GM21381 (cell line): ENCODE measurements around the gene GALP.
"Not testable (repeated sequence)": the region's sequence is repeated elsewhere in the genome, so short reads cannot be mapped to it uniquely, and the experiment has no call there.

ENCODE experiments used
- ATAC-seq: cut with Tn5 transposase; IDR thresholded peaks from one replicate; pipeline ENCODE4 v1.9.1; 2021; ENCODE audit warnings: mild to moderate bottlenecking, moderate library complexity; ENCODE audit not compliant: unreplicated experiment

Gene GALP

DNA sequence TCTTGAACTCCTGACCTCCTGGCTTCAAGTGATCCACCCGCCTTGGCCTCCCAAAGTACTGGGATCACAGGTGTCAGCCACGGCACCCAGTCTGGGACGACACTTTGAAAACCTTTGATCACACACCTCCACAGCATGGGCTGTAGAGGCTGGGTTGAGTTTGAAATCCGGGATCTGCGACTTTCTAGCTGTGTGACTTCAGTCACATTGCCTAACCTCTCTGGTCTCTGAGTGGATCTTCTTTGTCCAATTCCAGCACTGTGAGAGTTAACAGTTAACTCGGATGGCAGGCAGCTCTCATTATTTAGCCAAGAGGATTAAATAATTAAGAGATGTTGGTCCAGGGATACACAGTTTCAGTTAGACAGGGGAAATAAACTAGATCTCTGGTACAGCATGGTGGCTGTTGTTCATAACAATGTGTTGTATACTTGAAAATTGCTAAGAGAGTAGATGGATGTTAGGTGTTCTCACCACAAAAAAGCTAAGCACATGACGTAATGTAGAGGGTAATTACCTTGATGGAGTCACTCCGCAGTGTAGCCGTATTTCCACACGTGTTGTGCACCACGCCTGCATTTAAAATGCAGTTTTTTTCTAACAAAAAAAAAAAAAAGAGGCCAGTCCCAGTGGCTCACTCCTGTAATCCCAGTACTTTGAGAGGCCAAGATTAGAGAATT is 1.9 kb downstream of the GALP start:
- no peak for ATAC-seq

DNA sequence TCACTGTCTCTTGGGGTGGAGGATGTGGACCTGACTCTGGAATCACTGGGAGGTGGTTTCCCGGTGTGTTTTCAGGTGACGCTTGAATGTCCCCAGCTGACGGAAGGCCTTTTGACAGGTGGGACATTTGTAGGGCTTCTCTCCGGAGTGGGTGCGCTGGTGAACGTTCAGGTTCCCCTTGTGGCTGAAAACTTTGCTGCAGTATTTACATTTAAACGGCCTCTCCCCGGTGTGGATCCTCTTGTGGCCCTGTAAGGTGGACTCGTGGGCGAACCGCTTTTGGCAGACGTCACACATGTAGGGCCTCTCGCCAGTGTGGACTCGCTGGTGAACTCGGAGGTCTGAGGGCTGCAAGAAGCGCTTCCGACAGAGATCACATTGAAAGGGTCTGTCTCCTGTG is 14.0 kb downstream of the GALP start:
- no peak for ATAC-seq

DNA sequence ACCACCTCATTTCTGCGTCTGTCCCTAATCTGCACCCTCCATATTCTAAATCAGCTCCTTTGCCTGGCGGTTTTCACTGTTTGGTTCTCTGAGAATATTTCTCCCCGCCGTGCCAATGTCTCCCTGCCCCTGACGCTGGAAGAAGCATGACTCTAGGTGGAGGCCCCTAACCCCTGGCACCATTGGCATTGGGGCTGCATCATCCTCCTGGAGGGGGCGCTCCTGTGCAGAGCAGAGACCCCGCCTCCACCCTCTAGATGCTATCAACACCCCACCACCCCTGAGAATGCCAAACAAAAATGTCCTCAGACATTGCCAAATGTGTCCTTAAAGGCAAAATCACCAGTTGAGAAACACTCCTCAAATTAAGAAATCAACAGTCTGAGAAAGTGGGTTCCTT is 15.3 kb downstream of the GALP start:
- no peak for ATAC-seq

DNA sequence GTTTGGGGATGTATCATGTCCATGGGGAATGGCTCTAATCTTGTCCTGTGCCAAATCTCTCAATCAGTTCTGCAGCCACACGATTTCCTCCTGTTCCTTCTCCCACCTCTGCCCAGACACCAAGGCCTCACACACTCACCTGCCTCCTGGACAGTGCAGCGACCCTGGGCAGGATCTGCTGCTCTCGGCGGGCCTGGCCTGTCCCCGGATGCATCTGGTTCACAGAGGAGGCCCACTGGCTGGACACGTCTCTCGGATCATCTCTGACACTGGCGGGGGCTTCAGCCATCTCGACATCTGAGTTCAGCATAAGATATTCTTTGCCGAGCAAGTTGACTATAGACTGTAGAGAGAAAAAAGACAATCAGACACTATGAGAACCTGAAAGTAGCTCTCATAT is 15.9 kb downstream of the GALP start:
- ATAC-seq: no peak

DNA sequence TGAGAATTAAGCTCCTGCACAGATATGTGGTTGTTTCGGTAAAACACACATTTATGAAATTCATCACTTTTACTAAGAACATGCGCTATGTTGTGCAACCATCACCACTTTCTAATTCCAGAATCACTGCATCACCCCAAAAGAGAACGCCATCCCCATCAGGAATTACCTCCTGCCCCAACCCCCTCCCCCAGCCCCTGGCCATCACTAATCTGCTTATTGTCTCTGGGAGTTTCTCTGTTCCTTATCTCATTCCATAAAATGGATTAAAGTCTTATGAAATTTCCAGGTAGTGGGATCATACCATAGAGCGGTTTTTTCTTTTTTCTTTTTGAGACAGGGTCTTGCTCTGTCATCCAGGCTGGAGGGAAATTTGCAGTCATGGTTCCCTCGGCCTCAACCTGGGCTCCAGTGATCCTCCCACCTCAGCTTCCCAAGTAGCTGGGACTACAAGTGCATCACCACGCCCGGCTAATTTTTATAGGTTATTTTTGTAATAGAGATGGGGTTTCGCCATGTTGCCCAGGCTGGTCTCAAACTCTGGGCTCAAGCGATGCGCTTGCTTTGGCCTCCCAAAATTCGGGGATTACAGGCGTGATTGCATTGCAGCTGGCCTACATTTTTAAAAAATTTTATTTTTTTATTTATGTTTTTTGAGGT is 18.3 kb downstream of the GALP start:
- ATAC-seq: no peak

DNA sequence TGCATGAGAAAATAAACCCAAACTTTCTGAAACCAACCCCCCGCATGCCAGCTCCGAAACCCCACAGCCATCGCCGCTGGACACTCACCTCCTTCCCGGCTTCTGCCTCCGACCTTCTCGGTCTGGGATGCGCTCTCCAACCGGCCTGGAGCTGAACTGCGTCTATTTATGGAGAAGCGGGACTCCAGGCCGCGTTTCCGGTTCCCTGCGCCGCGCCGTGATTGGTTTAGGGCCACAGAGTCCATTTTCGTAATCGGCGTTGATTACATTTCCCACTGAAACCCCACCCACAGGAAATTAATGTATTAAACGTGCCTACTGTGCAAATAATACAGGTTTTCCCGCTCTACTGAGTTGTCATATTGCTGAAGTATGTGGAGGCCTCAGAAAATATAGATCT is 21.8 kb downstream of the GALP start, which contains the start of gene ZSCAN5B:
TSS of gene ZSCAN5B (minus strand) at position 138 of the 400 bp plus-strand sequence. CDS start 4,731 bp downstream, outside the sequence.
- ATAC-seq: not testable (repeated sequence)

DNA sequence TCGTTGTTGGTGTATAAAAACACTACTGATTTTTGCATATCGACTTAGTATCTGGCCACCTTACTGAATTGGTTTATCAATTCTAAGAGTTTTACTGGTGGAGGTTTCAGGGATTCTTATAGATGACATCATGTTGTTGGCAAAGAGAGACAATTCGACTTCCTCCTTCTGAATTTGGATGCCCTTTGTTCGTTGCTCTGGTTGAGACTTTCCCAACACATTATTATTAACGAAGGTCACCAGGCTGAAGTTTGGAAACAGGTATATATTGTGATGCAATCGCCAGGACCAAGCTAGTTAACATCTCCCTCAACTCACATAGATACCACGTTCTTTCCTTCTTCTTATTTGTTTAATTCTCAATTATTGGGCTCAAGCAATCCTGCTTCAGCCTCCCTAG is 23.9 kb downstream of the GALP start:
- no peak for ATAC-seq

DNA sequence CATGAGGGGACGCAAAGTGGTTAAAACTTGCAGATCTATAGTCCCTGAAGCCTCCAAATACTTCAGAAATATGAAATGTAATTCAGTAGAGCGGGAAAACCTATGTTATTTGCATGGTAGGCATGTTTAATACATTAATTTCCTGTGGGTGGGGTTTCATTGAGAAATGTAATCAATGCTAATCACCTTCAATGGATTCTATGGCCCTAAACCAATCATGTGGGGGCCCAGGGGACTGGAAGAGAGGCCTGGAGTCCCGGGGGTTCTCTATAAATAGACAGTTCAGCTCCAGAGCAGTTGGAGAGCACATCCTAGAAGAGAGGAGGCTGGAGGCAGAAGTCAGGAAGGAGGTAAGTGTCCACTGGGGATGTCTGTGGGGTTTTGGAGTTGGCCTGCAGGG is 26.2 kb downstream of the GALP start, which contains the start of gene ZSCAN5C:
TSS of gene ZSCAN5C (plus strand) at position 301 of the 400 bp plus-strand sequence. CDS start 3,641 bp downstream, outside the sequence.
- no peak for ATAC-seq

DNA sequence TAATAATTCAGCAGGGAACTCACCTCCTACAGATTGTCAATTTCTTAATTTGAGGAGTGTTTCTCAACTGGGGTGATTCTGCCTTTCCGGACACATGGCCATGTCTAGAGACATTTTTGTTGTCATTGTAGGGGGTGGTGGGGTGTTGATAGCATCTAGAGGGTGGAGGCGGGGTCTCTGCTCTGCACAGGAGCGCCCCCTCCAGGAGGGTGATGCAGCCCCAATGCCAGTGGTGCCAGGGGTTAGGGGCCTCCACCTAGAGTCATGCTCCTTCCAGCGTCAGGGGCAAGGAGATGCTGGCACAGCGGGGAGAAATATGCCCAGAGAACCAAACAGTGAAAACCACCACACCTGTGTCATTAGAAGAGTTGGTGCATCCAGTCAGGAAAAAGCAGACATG is 31.8 kb downstream of the GALP start:
- not testable (repeated sequence) for ATAC-seq

DNA sequence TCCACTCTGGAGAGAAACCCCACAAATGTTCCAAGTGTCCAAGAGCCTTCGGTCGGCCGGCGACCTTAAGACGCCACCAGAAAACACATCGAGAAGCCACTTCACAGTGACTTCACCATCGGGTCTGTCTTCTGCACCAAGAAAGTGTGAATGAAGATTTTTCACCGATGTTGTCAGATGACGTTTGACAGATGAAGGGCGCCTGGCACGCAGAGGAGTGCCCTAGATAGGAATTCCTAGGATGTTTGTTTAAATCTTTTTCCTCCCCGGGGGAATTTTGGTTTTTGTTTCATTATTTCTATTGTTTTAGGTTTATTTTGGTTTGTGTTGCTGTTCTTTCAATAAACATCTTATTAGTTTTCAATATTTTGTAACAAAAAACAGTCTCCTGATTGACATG is 33.3 kb downstream of the GALP start:
- ATAC-seq: no peak

DNA sequence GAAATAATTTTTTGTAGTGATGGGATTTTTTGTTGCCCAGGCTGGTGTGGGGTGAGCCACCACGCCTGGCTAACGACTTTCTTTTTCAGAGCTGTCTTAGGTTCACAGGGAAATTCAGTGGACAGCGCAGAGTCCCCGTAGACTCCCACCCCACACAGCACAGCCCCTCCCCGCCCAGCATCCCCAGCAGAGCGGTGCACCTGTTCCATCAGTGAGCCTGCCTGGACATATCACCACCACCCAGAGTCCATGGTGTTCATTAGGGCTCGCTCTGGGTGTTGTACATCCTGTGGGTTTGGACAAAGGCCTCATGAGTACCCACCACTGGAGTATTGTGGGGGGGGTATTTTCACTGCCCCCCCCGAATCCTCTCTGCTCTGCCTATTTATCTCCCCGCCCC is 34.2 kb downstream of the GALP start:
- ATAC-seq: not testable (repeated sequence)

DNA sequence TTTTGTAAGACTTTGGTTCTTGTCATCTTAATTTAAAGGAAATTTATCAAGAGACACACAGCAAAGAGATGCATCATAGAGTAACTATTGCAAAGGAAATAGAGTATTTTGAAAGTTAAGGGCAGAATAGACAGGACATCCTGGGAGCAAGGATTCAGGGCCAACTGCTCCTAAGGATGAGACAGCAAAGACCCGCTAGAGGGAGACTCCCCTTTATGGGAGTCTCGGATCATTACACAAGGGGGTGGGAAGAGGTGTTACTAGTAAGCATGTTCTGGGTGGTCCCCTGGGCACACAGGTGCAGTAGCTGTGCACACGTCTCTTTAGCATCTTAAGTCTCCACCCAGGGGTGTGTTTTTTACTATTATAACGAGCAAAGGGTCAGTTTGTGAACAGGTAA is 35.9 kb downstream of the GALP start:
- no peak for ATAC-seq

DNA sequence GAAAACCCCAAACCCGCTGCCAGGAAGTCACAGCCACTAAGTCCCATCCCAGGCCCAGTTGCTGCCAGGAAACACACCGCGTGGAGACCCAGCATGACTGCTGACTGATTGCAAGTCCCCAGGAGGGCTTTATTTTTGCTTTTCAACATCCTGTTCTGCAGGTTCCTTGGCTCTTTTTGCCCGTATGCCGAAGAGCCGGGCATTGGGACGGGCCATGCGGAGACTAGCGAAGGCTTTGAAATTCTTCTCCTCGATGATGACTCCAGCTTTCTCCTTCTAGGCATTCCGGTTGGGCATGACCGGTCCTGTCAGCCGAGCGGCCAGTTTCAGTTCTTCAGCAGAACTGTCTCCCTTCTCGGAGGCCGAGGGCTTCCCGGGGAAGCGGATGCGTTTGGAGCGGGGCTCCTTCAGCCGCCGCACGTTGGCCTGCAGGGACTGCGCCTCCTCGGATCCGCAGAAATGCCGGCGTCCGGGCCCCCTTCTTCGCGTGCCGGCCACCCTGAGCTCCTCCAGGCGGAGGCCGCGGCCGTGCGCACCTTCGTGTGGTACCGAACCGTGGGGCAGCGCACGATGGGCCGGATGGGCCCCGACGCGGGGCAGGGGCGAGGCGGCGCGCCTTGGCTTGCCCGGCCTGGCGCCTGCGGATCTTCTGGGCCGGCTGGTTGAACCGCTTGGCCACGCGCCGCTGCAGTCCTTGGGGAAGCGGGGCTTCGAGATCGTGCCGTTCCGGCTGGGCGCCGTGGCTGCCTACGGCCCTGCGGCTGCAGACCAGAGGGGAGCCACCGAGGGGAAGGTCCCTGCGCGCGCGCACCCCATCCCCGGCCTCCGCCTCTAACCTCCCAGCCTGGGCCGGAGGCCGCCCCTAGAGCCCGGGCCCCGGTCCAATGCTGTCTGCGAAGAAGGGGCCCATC is 41.5 kb downstream of the GALP start:
- no peak for ATAC-seq

DNA sequence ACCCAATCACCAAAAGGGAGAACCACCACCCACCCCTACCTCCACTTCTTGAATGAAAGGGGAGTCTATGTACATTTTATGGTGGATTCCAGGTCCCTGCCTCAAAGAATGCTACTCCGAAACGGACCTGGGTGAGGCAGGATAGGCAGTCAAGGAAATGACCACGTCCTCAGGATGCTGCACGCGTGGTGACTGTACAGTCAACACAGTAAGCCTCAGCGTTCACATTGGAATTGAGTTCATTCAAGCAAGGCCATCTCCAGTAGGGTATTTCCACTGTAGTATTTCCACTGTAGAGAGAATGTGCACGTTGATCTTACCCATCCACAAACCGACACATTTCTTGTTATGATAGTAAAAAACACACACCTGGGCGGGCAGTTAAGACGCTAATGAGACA is 43.2 kb downstream of the GALP start:
- ATAC-seq: no peak

DNA sequence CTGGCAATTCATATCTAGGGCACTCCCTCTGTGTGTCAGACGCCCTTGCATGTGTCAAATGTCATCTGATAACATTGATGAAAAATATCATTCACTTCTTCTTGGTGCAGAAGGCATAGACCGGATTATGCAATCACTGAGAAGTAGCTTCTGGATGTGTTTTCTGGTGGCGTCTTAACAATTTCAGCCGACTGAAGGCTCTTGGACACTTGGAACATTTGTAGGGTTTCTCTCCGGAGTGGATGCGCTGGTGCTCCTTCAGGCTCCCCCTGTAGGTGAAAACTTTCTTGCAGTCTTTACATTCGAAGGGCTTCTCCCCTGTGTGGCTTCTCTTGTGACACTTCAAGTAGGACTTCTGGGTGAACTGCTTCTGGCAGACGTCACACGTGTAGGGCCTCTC is 45.6 kb downstream of the GALP start:
- ATAC-seq: not testable (repeated sequence)

DNA sequence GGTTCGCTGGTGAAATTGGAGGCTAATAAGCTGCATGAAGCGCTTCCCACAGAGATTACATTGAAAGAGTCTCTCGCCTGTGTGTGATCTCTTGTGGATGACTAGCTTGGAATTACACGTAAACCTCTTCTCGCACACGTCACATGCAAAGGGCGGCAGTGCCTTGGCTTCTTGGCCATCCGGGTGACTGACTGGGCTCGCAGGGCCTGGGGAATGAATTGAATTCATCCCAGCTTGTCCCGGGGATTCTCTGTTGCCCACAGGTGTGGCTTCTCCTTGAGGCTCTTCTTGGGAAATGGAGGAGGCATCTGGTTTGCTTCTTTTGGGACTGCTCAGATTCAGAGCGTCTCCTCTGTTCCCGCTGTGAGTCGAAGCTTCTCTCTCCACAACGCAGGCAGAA is 46.0 kb downstream of the GALP start:
- no peak for ATAC-seq

DNA sequence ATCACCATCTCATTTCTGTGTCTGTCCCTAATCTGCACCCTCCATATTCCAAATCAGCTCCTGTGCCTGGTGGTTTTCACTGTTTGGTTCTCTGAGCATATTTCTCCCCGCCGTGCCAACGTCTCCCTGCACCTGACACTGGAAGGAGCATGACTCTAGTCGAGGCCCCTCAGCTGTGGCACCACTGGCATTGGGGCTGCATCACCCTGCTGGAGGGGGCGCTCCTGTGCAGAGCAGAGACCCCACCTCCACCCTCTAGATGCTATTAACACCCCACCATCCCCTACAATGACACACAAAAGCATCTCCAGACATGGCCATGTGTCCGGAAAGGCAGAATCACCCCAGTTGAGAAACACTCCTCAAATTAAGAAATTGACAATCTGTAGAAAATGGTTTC is 47.1 kb downstream of the GALP start:
- no peak for ATAC-seq

DNA sequence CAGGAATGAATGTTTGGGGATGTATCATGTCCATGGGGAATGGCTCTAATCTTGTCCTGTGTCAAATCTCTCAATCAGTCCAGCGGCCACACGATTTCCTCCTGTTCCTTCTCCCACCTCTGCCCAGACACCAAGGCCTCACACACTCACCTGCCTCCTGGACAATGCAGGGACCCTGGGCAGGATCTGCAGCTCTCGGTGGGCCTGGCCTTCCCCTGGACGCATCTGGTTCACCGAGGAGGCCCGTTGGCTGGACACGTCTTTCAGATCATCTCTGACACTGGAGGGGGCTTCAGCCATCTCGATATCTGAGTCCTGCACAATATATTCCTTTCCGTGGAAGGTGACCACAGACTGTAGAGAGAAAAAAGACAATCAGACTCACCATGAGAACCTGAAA is 47.7 kb downstream of the GALP start:
- no peak for ATAC-seq
